ENCODE data around the gene SOX8.
"Not testable (repeated sequence)": the region's sequence is repeated elsewhere in the genome, so short reads cannot be mapped to it uniquely, and the experiment has no call there.

SOX8 gene

GRCh38 chr16:1025183-1025809 lies 43.7 kb downstream of the SOX8 start:
- not testable (repeated sequence) for DNase-seq (ENCODE audit: low read depth, low spot score)

- DNase-seq (ENCODE audit: low read depth, low spot score), result no peak
These were observed 44.6 kb downstream of the SOX8 start for GRCh38 chr16:1026057-1026783.

- no peak for DNase-seq (ENCODE audit: low read depth, low spot score)
These were observed 45.4 kb downstream of the SOX8 start for GRCh38 chr16:1026784-1027500.

- DNase-seq (ENCODE audit: low read depth, low spot score), result no peak
These were observed 45.9 kb downstream of the SOX8 start for GRCh38 chr16:1027501-1027815.

DNA sequence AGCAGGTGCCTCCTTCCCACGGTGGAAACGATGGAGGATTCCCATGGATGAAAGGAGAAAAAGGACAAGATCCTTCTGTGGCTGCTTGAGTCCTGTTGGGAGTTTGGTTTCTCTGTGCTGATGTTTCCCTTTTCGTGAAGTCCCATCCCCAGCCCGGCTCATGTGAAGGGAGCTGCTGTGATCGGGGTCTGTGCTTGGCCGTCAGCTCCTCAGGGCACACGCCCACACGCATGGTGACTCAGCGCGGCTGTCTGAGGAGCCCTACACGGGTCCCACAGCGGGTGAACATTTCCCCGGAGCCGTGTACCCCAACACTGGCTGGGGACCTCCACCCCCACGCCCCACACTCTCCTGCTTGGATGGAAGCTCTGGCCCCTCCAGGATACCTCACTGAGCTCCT lies 46.5 kb downstream of the SOX8 start:
- no peak for DNase-seq (ENCODE audit: low read depth, low spot score)

GRCh38 chr16:1028524-1029258 lies 47.1 kb downstream of the SOX8 start:
- no peak for DNase-seq (ENCODE audit: low read depth, low spot score)

DNA sequence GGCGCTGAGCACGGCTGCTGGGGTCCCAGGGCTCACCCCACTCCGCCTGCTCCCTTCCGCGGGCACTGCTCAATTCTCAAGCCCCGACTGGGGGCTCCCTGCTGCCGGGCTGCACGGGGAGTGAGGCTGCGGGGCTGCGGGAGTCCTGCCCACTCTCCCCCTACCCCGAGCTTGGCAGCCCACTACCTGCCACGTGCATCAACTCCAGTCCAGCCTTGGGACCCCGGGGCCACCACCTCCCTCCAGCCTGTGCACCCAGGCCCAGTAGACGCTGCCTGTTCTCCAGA lies 47.6 kb downstream of the SOX8 start:
- no peak for DNase-seq (ENCODE audit: low read depth, low spot score)

GRCh38 chr16:1030473-1030901 lies 48.9 kb downstream of the SOX8 start:
- DNase-seq (ENCODE audit: low read depth, low spot score), result no peak

GRCh38 chr16:1031666-1032065 lies 50.1 kb downstream of the SOX8 start:
- no peak for DNase-seq (ENCODE audit: low read depth, low spot score)

DNA sequence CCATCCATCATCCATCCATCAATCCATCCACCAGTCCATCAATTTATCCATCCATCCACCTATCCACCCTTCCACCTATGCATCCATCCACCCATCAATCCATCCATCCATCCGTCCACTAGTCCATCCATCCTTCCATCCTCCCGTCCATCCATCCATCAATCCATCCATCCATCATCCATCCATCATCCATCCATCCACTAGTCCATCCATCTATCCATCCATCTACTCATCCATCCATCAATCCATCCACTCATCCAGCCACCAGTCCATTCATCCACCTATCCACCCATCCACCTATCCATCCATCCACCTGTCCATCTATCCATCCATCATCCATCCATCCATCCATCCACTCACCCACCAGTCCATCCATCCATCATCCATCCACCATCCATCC lies 51.0 kb downstream of the SOX8 start:
- no peak for DNase-seq (ENCODE audit: low read depth, low spot score)

DNA sequence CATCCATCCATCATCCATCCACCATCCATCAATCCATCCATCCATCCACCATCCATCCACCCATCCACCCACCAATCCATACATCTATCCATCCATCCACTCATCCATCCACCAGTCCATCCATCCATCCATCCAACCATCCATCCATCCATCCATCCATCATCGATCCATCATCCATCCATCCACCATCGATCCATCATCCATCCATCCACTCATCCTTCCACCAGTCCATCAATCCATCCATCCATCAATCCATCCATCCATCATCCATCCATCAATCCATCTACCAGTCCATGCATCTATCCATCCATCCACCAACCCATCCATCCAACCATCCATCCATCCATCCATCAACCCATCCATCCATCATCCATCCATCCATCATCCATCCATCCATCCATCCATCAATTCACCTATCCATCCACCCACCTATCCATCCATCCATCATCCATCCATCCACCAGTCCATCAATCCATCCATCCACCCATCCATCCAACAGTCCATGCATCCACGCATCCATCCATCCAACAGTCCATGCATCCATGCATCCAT lies 51.6 kb downstream of the SOX8 start:
- no peak for DNase-seq (ENCODE audit: low read depth, low spot score)

DNA sequence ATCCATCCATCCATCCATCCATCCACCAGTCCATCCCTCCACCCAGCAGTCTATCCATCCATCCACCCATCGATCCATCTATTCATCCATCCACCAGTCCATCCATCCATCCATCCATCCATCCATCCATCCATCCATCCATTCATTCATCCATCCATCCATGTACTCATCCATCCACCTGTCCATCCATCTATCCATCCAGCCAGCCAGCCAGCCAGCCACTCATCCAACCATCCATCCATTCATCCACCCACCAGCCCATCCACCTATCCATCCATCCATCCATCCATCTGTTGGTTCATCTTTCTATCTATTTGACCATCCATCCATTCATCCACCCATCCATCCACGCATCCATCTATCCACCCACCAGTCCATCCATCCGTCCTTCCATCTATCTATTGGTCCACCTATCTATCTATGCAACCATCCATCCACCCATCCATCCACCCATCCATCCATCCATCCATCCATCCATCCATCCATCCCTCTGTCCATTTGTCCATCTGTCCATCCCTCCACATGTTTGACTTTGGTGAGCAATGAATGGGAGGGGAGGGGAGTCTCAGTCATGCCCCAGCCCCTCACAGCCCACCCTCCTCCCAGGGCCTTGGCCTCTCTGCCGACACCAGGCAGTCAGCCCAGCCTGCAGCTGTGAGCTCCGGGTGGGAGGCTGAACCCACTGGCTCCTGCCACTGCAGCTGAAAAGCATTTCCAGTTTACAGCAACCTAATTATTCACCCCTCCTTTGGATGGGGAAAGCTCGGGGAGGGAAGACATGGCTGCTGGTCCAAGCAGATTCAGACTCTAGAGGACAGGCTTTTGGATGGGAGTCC lies 52.9 kb downstream of the SOX8 start:
- no peak for DNase-seq (ENCODE audit: low read depth, low spot score)

DNA sequence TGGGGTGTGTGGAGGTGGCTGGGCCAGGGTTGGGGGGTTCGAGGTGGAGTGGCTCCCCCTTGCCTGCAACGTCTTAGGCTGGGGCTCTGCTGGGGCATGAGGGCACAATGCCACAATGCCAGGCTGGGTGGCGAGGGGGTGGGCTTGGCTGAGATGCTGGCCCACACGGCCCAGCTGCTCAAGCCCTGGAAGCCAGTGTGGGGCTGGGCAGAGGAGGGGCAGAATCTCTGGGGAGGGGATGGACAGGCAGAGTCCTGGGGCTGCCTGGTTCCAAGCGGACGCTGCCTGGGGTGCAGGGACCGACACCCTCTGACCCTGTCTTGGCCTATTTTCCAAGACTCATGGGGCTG lies 53.5 kb downstream of the SOX8 start:
- no peak for DNase-seq (ENCODE audit: low read depth, low spot score)

DNA sequence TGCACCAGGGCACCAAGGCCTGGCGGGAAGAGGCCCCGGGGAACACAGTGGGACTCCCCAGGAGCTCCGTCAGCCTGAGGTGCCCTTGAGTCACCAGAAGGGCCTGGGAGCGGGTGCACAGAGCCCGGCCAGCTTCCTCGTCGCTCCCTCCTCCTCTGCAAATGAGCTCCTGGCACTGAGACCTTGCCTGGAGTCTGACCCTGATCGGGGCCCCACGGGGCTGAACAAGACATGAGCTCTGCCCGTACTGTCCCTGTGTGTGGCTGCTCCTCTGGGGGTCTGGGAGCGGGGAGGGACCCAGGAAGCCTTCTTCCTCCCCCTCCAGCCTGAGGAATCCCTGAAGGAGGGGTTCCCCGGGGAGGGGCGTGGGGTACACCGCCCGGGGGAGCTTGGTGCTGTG lies 54.6 kb downstream of the SOX8 start:
- DNase-seq (ENCODE audit: low read depth, low spot score), result no peak
